NCI-H345 treated with DMSO at 0.1 percent for 48 hours (cell line): Measurements from ENCODE around the gene ARID4B.
"Not testable (repeated sequence)": the region's sequence is repeated elsewhere in the genome, so short reads cannot be mapped to it uniquely, and the experiment has no call there.

ENCODE experiments used
- DNase-seq: peaks from one replicate; lab custom pipeline; 2025; ENCODE audit not compliant: unreplicated experiment; lab: John Stamatoyannopoulos, UW

Gene ARID4B

DNA sequence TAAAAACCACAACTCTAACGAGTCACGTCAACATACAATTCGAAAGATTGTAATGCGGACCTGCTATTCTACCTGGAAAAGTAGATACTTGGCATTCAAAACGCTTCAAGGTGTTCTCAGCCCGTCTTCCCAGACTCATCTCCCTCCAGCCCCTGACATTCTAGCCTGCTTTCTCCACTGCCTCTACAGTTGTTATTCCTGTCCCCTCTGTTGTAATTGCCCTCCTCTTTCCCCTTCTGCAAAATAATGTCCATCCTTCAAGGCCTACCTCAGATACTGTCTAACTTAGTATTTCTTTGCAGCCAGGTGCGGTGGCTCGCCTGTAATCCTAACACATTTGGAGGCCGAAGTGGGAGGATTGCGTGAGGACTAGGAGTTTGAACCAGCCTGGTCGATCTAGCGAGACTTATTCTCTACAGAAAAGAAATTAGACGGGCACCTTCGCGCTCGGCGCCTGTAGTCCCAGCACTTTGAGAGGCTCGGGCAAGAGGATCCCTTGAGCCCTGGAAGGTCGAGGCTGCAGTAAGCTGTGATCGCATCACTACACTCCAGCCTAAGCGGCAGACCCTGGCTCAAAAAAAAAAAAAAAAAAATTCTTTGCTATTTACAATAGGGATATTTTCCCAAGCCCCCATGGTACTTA is 166.2 kb downstream of the ARID4B start:
- no peak for DNase-seq

DNA sequence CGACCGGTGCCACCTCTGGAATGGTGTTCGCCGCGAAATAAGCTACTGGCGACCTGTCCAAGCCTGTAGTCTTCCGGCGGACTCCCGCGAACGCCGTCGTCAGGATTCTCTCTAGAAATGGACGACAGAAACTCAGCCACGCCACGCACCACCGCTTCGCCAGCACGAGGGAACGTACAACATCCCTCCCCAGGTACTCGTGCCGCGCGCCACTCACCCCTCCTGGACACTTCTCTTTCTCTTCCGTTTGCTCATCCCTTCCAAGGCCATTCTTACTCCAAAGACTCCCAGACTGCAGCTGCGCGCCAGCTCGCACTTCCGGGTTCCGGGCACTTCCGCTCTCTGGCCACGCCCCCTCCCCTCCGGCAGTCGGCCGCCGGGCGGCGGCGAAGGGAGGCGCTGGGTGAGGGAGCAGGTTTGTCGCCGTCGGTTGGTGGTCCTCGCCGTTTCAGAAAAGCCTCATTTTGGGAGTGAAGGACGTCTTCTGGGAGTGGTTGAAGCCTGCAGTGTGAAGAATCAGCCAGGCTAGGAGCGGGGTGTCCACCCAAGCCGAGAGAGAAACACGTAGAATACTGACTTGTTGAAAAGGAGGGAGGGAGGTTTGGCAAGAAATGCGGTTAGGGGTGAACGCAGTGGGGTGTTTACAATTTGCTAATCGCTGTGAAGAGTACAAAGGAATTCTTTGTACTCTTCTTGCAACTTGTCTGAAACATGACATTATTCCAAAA is 166.9 kb downstream of the ARID4B start, which contains the start of gene RBM34:
RBM34 (minus strand) TSS at position 294 of the 728 bp plus-strand sequence; CDS start at position 270, 24 bp downstream.
- peak; percentile 90 for DNase-seq

DNA sequence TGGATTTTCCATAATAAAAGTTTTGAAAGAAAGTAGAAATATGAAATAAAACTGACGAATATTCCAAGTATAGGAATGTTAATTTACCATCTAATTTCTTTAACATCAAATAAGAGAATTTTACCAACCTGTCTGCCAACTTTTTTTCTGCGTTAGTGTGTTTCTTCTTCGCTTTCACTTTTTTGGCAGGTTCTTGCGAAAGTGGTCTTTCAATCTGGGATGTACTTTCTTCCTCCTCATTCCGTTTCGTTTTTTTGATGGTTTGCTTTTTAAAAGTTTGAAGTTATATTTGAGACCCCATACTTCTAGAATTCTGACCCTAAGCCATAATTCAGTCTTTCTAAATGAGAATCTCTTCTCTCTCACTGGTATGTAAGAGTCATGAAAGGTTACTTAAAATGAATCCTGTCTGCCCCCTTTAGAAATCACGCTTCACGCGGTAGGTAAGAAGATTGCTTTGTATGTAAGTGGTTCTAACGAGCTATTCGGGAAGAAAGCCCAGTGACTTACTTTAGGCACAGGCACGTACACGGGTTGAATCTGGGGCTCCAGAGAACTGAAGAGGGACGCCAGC is 167.5 kb downstream of the ARID4B start:
- no peak for DNase-seq

DNA sequence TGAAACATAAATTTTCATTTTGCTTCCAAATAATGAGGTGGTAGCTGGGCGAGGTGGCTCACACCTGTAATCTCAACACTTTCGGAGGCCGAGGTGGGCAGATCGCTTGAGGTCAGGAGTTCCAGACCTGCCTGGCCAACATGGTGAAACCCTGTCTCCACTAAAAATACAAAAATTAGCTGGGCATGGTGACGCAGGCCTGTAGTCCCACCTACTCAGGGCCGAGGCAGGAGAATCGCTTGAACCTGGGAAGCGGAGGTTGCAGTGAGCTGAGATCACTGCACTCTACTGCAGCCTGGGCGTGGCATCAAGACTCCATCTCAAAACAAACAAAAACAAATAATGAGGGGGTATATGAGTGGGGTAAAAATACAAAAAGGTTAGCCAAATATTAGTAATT is 168.0 kb downstream of the ARID4B start:
- DNase-seq: not testable (repeated sequence)

DNA sequence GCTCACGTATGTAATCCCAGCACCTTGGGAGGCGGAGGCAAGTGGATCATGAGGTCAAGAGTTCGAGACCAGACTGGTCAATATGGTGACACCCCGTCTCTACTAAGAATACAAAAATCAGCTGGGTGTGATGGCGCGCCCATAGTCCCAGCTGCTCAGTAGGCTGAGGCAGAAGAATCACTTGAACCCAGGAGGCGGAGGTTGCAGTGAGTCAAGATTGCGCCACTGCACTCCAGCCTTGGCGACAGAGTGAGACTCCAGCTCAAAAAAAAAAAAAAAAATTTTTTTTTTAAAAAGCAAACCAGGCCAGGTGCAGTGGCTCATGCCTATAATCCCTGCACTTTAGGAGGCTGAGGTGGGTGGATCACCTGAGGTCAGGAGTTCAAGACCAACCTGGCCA is 168.7 kb downstream of the ARID4B start:
- not testable (repeated sequence) for DNase-seq

DNA sequence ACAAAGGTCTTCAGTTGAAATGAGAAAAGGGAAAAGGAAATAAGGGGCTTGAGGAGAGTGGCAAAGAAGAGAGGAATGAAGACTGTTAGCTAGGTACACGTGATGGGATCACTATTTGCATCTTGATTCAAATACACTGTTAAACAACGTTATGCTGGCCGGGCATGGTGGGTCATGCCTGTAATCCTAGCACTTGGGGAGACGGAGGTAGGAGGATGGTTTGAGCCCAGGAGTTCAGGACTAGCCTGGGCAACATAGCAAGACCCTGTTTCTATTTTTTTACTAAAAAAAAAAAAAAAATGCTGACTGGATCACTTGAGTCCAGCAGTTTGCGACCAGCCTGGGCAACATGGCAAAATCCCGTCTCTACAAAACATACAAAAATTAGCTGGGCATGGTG is 169.3 kb downstream of the ARID4B start:
- no peak for DNase-seq

DNA sequence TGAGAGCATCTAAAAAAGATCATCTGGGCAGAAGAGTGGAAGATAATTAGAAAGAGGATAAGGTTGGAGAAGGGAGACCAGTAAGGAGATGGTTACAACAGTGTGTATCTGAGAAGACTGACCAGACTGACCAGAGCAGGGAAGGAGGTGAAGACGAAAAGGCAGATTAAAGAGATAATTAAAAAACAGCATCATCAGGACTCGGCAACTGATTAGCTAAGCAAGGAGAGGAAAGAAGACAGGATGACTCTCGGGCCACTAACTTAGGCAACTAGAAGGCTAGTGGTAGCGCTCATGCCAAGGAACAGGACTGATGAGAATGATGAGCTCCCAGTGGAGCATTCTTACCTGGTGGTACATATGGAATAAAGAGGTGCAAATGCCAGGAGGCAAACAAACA is 170.8 kb downstream of the ARID4B start:
- DNase-seq: no peak

DNA sequence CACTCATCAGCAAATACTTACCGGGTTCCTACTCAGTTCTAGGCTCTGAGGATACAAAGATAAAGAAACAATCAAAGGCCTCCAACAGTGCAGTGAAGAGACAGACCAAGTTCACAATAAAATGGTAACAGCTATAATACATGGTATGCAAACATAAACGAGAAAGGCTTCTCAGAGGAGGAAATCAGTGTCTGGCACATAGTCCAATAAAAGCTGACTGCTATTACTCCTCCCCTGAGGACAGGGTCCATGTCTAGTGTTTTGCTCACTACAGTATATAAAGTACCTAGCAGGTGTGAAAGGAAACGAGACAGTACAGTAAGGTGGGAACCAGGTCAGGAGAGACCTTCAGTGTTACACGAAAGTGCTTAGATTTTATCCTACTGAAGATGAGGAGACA is 171.2 kb downstream of the ARID4B start:
- DNase-seq: no peak

DNA sequence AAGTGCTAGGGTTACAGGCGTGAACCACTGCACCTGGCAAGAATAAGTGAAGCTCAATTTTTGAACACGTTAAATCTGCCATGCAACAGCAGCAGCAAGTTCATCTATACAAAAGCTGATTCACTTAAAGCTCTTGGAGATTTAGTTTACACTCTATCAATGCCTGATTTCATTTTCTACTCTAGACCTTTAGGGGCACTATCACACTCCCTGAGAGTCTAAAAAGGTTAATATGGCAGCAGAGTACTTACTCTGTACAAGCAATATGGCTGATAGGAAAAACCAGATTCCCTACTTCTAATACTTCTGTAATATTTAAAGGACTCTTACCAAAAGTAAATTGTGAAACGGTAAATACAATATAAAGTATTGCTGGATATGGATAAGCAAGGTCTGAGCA is 171.7 kb downstream of the ARID4B start:
- no peak for DNase-seq

DNA sequence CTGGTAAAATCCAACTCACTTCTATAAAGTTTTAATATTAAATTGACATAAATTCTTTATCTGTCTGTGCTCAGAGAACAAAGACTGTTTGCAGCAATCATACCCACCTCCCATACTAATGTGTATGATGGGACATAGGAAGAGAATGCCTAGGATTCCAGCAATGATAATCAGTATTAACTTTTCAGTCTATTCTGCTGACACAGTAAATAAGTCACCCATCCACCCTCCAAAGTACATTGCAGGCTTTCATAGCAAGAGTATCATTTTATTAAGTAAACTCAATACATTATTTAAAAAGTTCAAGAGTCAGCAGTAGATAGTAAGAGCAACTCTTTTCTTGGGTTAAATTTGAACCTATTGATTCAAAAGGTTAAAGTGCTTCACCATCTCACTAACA is 175.7 kb downstream of the ARID4B start:
- DNase-seq: no peak

DNA sequence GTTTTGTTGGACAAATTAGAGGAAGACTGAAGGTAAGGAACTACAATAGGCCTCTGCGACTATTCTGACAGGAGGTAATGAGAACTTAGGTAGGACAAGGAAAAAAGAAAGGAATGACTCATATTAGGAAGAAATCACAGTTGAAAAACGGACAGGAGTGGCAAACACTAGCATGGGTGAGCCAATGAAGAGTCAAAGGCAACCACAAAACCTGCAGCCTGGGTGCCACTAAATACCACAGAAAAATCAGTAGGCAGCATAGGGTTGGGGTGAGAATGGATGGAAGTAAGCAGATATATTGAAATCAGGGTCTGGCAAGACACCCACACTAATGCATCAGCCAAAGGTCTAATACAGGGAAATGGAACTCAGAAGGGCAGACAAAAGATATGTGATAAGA is 176.9 kb downstream of the ARID4B start:
- no peak for DNase-seq

DNA sequence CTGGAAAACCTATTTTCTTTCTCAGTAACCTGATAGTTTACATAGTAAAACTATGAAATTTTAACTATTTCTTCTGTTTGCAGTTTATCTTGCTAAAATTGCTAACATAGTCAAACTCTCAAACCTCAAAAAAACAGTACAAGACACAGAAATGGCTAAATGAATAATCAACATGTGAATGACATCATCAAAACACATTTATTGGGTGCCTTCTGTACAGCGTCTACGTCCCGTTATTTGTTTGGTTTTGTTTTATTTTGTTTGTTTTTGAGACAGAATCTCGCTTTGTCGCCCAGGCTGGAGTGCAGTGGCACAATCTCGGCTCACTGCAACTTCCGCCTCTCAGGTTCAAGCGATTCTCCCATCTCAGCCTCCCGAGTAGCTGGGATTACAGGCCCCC is 178.2 kb downstream of the ARID4B start:
- no peak for DNase-seq

DNA sequence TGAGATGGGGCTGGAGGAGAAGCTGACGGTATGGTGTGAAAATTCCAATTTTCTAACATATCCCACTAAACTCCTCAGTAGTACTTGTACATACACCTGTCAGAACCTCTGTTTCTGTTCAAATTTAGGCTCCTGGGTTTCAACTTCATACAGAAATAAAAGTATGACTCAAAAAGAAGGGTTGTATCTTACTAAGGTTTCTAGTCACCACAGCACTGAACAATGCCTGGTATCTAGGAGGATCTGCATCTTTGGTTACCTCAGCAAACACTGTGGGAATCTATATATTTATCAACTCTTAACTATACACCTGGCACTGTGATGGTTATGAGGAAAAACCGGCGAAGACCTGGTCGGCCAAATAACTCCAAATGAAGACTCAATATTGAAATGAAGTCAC is 180.7 kb downstream of the ARID4B start:
- no peak for DNase-seq

DNA sequence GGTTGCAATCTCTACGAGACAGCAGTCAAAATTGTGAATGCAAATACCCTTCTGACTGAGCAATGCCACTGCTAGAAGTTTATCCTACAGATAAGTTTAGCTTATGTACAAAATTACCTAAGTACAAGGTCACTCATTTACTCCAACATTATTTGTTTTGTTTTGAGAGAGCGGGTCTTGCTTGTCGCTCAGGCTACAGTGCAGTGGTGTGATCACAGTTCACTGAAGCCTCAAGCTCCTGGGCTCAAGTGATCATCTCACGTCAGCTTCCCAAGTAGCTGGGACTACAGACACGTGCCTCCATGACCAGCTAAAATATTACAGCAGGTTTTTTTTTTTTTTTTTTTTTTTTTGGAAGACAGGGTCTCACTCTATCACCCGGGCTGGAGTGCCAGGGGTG is 182.3 kb downstream of the ARID4B start:
- DNase-seq: no peak

DNA sequence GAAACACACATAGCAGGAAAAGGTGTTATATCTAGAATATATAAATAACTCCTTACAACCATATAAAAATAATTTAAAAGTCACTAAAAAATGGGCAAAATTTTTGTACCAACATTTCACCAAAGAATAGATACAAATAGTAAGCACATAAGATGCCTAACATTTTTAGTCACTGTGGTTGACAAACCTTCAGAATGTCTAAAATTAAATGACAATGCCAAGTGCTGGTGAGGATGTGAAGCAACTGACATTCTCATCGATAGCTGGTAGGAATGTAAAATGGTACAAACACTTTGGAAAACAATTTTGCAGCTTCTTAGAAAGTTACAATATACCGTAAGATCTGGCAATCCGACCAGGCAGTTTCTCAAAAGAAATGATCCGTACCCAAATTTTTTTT is 185.0 kb downstream of the ARID4B start:
- DNase-seq: no peak

DNA sequence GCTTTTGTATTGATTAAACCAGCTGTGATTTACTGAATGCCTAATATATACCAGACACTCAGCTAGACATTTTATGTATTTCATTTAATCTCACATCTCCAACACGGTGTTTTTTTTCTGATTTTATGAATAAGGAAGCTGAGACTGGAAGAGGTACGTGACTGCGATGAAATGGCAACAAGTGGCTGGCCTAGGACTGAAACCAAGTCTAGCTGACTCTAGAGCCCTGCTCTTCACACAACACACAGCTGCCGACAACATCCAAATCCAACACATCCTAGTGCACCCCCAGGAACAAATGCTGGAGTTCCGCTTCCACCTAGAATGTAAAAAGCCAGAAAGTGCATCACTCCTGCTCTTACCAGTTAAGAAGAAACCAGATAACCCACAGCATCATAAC is 188.7 kb downstream of the ARID4B start:
- no peak for DNase-seq

DNA sequence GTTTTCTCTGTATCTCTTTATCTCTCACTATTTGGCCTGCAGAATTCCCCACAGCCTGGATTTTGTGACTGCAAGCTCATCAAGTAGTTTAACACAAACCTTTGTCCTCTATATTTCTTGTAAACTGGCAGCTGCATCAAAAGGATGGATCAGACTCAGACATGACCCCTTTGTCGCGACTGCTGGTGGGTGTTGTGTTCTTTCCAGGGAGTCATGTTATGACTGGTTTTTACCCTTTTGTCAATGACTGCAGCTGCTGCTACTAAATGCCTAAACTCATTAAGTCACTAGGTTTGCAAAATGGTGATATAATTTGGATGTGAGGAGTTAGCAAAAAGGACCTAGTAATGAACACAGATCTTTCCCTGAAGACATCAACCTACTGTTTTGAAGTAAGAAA is 189.2 kb downstream of the ARID4B start:
- DNase-seq: no peak

DNA sequence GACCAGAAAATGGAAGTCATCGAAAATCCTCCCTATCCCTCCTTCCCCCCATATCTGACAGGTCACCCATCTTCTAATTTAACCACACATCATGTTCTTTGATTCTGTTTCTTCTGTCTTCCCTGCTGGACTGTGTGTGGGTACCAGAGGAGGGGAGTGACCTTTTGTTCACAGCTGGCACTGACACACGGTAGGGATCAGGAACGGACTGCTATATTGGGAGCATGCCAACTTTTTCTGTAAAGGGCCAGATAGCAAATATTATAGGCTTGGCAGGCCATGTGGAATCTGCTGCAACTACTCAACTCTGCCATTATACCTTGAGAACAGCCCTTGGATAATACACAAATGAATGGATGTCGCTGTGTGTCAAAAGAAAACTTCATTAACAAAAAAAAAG is 191.9 kb downstream of the ARID4B start:
- DNase-seq: no peak

DNA sequence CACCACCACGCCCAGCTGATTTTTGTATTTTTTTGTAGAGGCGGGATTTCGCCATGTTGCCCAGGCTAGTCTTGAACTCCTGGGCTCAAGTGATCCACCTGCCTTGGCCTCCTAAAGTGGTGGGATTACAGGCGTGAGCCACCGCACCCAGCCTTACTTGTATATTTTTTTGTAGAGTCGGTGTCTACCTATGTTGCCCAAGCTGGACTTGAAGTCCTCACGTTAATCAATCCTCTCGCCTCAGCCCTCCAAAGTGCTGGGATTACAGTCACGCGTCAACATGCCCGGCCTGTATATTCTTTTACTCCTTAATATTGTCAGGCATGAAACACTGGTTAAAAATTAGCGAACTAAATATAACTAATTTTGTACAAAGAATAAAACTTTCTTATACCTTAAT is 193.8 kb downstream of the ARID4B start:
- no peak for DNase-seq

DNA sequence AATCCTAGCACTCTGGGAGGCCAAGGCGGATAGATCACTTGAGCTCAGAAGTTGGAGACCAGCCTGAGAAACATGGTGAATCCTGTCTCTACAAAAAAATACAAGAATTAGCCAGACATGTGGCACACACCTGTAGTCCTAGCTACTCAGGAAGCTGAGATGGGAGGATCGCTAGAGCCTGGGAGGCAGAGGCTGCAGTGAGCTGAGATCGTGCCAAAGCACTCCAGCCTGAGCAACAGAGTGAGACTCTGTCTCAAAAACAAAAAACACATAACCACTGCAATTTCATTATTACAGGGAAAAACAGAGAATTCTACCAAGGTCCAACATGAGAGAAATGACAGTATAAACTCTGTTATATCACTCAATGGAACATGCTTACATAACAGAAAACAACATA is 194.9 kb downstream of the ARID4B start:
- no peak for DNase-seq

DNA sequence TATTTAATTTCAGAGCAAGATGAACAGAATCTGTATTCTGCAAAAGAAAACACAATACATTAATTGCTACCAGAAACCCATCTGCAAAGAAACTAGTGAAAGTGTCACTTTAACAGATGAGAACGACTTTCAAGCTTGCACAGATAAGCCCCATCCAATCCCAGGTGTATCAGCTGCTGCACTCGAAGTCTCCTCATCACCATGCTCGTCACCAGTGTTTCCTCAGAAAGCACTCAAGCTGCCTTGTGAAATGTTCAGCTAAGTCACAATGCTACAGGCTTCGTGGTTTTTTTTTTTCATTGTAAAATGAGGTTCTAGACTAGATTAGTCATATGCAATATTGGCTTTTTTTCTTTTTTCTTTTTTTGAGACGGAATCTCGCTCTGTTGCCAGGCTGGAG is 196.0 kb downstream of the ARID4B start:
- DNase-seq: no peak

DNA sequence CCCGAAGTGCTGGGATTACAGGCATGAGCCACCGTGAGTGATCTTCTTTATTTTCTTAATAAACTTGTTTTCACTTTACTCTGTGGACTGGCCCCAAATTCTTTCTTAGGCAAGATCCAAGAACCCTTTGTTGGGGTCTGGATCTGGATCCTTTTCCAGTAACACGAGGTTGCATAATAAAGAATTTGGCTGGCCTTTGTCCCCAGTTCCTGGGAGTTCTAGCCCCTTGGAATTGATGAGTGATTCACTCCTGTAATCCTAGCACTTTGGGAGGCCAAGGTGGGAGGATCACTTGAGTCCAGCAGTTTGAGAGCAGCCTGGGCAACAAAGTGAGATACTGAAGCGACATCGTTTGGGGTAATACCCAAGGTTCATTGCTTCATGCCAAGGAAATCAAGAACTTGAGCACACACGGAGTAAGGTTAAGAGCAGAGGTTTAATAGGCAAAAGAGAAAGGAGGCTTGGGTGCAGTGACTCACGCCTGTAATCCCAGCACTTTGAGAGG is 197.2 kb downstream of the ARID4B start:
- no peak for DNase-seq
